Measurements from ENCODE around the gene FILIP1.

FILIP1 gene

GRCh38 chr6:75396005-75396800 lies 97.4 kb downstream of the FILIP1 start:
- no peaks in the 10 kb centered on the region for H3K9me2 ChIP-seq (replicated peaks; ENCODE audit: insufficient read depth, low read length)
- no peak overlapping the region for H3K27ac ChIP-seq (ENCODE audit: low read depth, low read length)
- H3K36me3 ChIP-seq (ENCODE audit: low read length): no peaks in the 10 kb centered on the region
- H2AFZ ChIP-seq (ENCODE audit: low read depth, low read length, severe bottlenecking): no peak overlapping the region
- H3K9me3 ChIP-seq (ENCODE audit: insufficient read depth, low read length): no peaks in the 10 kb centered on the region
- no peaks in the 10 kb centered on the region for H3F3A ChIP-seq (ENCODE audit: insufficient read depth)
- H3K27me3 ChIP-seq (ENCODE audit: low read length): no peaks in the 10 kb centered on the region
- H3K4me3 ChIP-seq (ENCODE audit: insufficient read depth, low read length, poor library complexity, severe bottlenecking): no peak overlapping the region
- no peaks in the 10 kb centered on the region for H3K79me2 ChIP-seq (ENCODE audit: insufficient read depth, low read length)
- TF ChIP-seq CTCF (IDR thresholded peaks at IDR 0.05; ENCODE audit: insufficient read depth, low read length, poor library complexity, severe bottlenecking) (no peak), EZH2phosphoT487 (conservative IDR thresholded peaks at IDR 0.05; ENCODE audit: low read length) (no peak)
- H3K9ac ChIP-seq (ENCODE audit: low read length): no peak overlapping the region
- no peaks in the 10 kb centered on the region for H4K20me1 ChIP-seq (ENCODE audit: low read depth, low read length)
- H3K4me2 ChIP-seq (ENCODE audit: low read depth, low read length, poor library complexity, severe bottlenecking): no peak overlapping the region

GRCh38 chr6:75393806-75394205 lies 99.8 kb downstream of the FILIP1 start:
- Histone ChIP-seq H2AFZ (ENCODE audit: low read depth, low read length, severe bottlenecking) (no peak overlapping the region), H3K79me2 (ENCODE audit: insufficient read depth, low read length) (no peaks in the 10 kb centered on the region), H3K9ac (ENCODE audit: low read length) (no peak overlapping the region), H4K20me1 (ENCODE audit: low read depth, low read length) (no peaks in the 10 kb centered on the region), H3K9me3 (ENCODE audit: insufficient read depth, low read length) (no peaks in the 10 kb centered on the region), H3K4me2 (ENCODE audit: low read depth, low read length, poor library complexity, severe bottlenecking) (no peak overlapping the region), H3K4me3 (ENCODE audit: insufficient read depth, low read length, poor library complexity, severe bottlenecking) (no peak overlapping the region), H3K27me3 (ENCODE audit: low read length) (no peaks in the 10 kb centered on the region), H3K27ac (ENCODE audit: low read depth, low read length) (no peak overlapping the region), H3K9me2 (replicated peaks; ENCODE audit: insufficient read depth, low read length) (no peaks in the 10 kb centered on the region), H3F3A (ENCODE audit: insufficient read depth) (no peaks in the 10 kb centered on the region), H3K36me3 (ENCODE audit: low read length) (no peaks in the 10 kb centered on the region)
- TF ChIP-seq CTCF (IDR thresholded peaks at IDR 0.05; ENCODE audit: insufficient read depth, low read length, poor library complexity, severe bottlenecking) (no peak), EZH2phosphoT487 (conservative IDR thresholded peaks at IDR 0.05; ENCODE audit: low read length) (no peak)

- H3K4me3 ChIP-seq (ENCODE audit: insufficient read depth, low read length, poor library complexity, severe bottlenecking): no peak overlapping the region
- TF ChIP-seq EZH2phosphoT487 (conservative IDR thresholded peaks at IDR 0.05; ENCODE audit: low read length) (no peak), CTCF (IDR thresholded peaks at IDR 0.05; ENCODE audit: insufficient read depth, low read length, poor library complexity, severe bottlenecking) (no peak)
- no peaks in the 10 kb centered on the region for H3K36me3 ChIP-seq (ENCODE audit: low read length)
- H3K27ac ChIP-seq (ENCODE audit: low read depth, low read length): no peak overlapping the region
- no peaks in the 10 kb centered on the region for H3K79me2 ChIP-seq (ENCODE audit: insufficient read depth, low read length)
- H4K20me1 ChIP-seq (ENCODE audit: low read depth, low read length): no peaks in the 10 kb centered on the region
- H3F3A ChIP-seq (ENCODE audit: insufficient read depth): no peaks in the 10 kb centered on the region
- no peak overlapping the region for H2AFZ ChIP-seq (ENCODE audit: low read depth, low read length, severe bottlenecking)
- H3K9ac ChIP-seq (ENCODE audit: low read length): no peak overlapping the region
- no peak overlapping the region for H3K4me2 ChIP-seq (ENCODE audit: low read depth, low read length, poor library complexity, severe bottlenecking)
- H3K9me2 ChIP-seq (replicated peaks; ENCODE audit: insufficient read depth, low read length): no peaks in the 10 kb centered on the region
- H3K9me3 ChIP-seq (ENCODE audit: insufficient read depth, low read length): no peaks in the 10 kb centered on the region
- no peaks in the 10 kb centered on the region for H3K27me3 ChIP-seq (ENCODE audit: low read length)
These were observed 102.3 kb downstream of the FILIP1 start for GRCh38 chr6:75391276-75391675.

All from SU-DHL-6 (cell line).